Islet precursor cell (in vitro differentiated cells): ENCODE data around the gene GRK1.
"Not testable (repeated sequence)": the region's sequence is repeated elsewhere in the genome, so short reads cannot be mapped to it uniquely, and the experiment has no call there.

Experiments used
- DNase-seq: peaks from one replicate; pipeline ENCODE4 v3.0.0-alpha.2; 2018

Gene GRK1

GRCh38 chr13:113666951-113667701, at the start of gene GRK1:
TSS of gene GRK1 (plus strand) at chr13:113667219. CDS start at chr13:113667387, 168 bp downstream.
- peak; percentile 54 for DNase-seq

GRCh38 chr13:113617961-113618360, 49.1 kb upstream of the GRK1 start:
- DNase-seq, result no peak

- DNase-seq, result no peak
Observed at GRCh38 chr13:113618455-113618854, 48.6 kb upstream of the GRK1 start.

GRCh38 chr13:113620036-113620796, 46.8 kb upstream of the GRK1 start:
- DNase-seq, result no peak

GRCh38 chr13:113621046-113621445, 46.0 kb upstream of the GRK1 start:
- no peak for DNase-seq

- DNase-seq, result not testable (repeated sequence)
Observed at GRCh38 chr13:113621498-113621897, 45.5 kb upstream of the GRK1 start.

- not testable (repeated sequence) for DNase-seq
Observed at GRCh38 chr13:113621986-113622550, 45.0 kb upstream of the GRK1 start.

- no peak for DNase-seq
Observed at GRCh38 chr13:113622791-113623490, 44.1 kb upstream of the GRK1 start.

- DNase-seq, result no peak
Observed at GRCh38 chr13:113623491-113624234, 43.4 kb upstream of the GRK1 start.

GRCh38 chr13:113624235-113624587, 42.8 kb upstream of the GRK1 start:
- DNase-seq, result no peak

- DNase-seq, result not testable (repeated sequence)
Observed at GRCh38 chr13:113624640-113625304, 42.2 kb upstream of the GRK1 start.

GRCh38 chr13:113625965-113626721, 40.9 kb upstream of the GRK1 start:
- no peak for DNase-seq

GRCh38 chr13:113627136-113627535, 39.9 kb upstream of the GRK1 start:
- no peak for DNase-seq

GRCh38 chr13:113628291-113629270, 38.4 kb upstream of the GRK1 start:
- DNase-seq, result no peak

GRCh38 chr13:113629866-113630265, 37.2 kb upstream of the GRK1 start:
- no peak for DNase-seq

GRCh38 chr13:113630296-113630695, 36.7 kb upstream of the GRK1 start:
- no peak for DNase-seq

GRCh38 chr13:113630804-113631203, 36.2 kb upstream of the GRK1 start:
- DNase-seq, result no peak

GRCh38 chr13:113631341-113632095, 35.5 kb upstream of the GRK1 start:
- no peak for DNase-seq
